K562 (cell line): ENCODE data around the gene MEIS1. TPM values are rescaled to one million over a fixed set of nuclear protein-coding genes. Genes with fewer than 3 reads are reported as not detected.
A peak's percentile ranks its signal among the peaks of the same experiment; 100 is the strongest.

Experiments used
- BACH1 ChIP-seq: fragments of 200-800 bp; sonication (Bioruptor generic); IDR thresholded peaks from 2 replicates; pipeline ENCODE4 v1.6.1; 2016; ENCODE audit warnings: missing genetic modification characterization, missing compliant biosample characterization
- CXXC5 ChIP-seq: fragments of 250-450 bp; sonication (Bioruptor Pico); IDR thresholded peaks from 2 replicates; pipeline ENCODE4 v1.8.0; 2022; ENCODE audit warnings: inconsistent platforms, mild to moderate bottlenecking, moderate library complexity
- EP300 ChIP-seq: IDR thresholded peaks from 2 replicates; pipeline ENCODE4 v1.6.1; 2012; ENCODE audit warnings: low read length, improper control_type of control experiment
- IFI16 ChIP-seq: fragments of 250-450 bp; sonication (Bioruptor Pico); IDR thresholded peaks from 2 replicates; pipeline ENCODE4 v2.1.2; 2022; ENCODE audit warnings: mild to moderate bottlenecking, inconsistent platforms
- JUNB ChIP-seq: fragments of 450-650 bp; formaldehyde crosslinking; conservative IDR thresholded peaks from 2 replicates; pipeline ENCODE4 v1.4.0; 2020; ENCODE audit warnings: mild to moderate bottlenecking
- JUND ChIP-seq, 2 experiments: IDR thresholded peaks; 2 replicates in 1 of 2; 3 replicates in 1 of 2; pipeline ENCODE4 v1.6.1; 2011; ENCODE audit warnings: borderline replicate concordance in 2 of 2, low read depth in 2 of 2, low read length in 2 of 2, improper control_type of control experiment in 1 of 2, missing biosample characterization in 1 of 2, missing genetic modification characterization in 1 of 2, missing genetic modification reagents in 1 of 2
- MAZ ChIP-seq, 2 experiments: fragments of 450-650 bp in 1 of 2; sonication (generic) in 1 of 2; formaldehyde crosslinking; IDR thresholded peaks in 1 of 2; conservative IDR thresholded peaks in 1 of 2; 2 replicates each; pipeline versions ENCODE4 v1.4.0 to v1.5.0; 2020; ENCODE audit warnings: mild to moderate bottlenecking in 1 of 2, missing genetic modification reagents in 1 of 2
- MTA1 ChIP-seq: fragments of 450-650 bp; IDR thresholded peaks from 2 replicates; pipeline ENCODE4 v1.6.1; 2017; ENCODE audit warnings: borderline replicate concordance
- NFIC ChIP-seq: fragments of 450-650 bp; IDR thresholded peaks from 2 replicates; pipeline ENCODE4 v1.6.1; 2017; ENCODE audit warnings: mild to moderate bottlenecking, inconsistent platforms
- PYGO2 ChIP-seq: fragments of 450-650 bp; IDR thresholded peaks from 2 replicates; pipeline ENCODE4 v1.6.1; 2016; ENCODE audit warnings: mild to moderate bottlenecking, missing genetic modification characterization, moderate library complexity, missing compliant biosample characterization
- RCOR1 ChIP-seq, 2 experiments: IDR thresholded peaks; 2 replicates each; pipeline ENCODE4 v1.6.1; 2012; ENCODE audit warnings: low read depth in 2 of 2, low read length in 2 of 2, borderline replicate concordance in 1 of 2, improper control_type of control experiment in 1 of 2
- TRIM24 ChIP-seq, 2 experiments: fragments of 450-650 bp; IDR thresholded peaks; 2 replicates each; pipeline ENCODE4 v1.6.1; 2016
- VEZF1 ChIP-seq: fragments of 200-800 bp; sonication (Bioruptor generic); IDR thresholded peaks from 2 replicates; pipeline ENCODE4 v1.6.1; 2017; ENCODE audit warnings: missing genetic modification characterization, missing compliant biosample characterization
- ZNF12 ChIP-seq: sonication (generic); formaldehyde crosslinking; IDR thresholded peaks from 2 replicates; pipeline ENCODE4 v1.4.0; 2020; ENCODE audit warnings: mild to moderate bottlenecking, missing genetic modification reagents
- ZNF318 ChIP-seq, 2 experiments: fragments of 450-650 bp; IDR thresholded peaks; 2 replicates each; pipeline ENCODE4 v1.6.1; 2016; ENCODE audit warnings: mild to moderate bottlenecking in 2 of 2, borderline replicate concordance in 1 of 2, low read depth in 1 of 2, moderate library complexity in 1 of 2
- ZNF644 ChIP-seq: fragments of 200-800 bp; sonication (Bioruptor generic); IDR thresholded peaks from 2 replicates; pipeline ENCODE4 v1.6.1; 2016; ENCODE audit warnings: low read depth, missing genetic modification characterization, missing compliant biosample characterization
- ZNF75A ChIP-seq: fragments of 450-650 bp; formaldehyde crosslinking; IDR thresholded peaks from 2 replicates; pipeline ENCODE4 v1.4.0; 2020; ENCODE audit warnings: mild to moderate bottlenecking
- ZNF766 ChIP-seq: fragments of 200-800 bp; sonication (Bioruptor generic); conservative IDR thresholded peaks from 2 replicates; pipeline ENCODE4 v1.6.1; 2016; ENCODE audit warnings: missing genetic modification characterization, missing compliant biosample characterization
- polyA plus RNA-seq, 8 experiments: library from polyadenylated mRNA; depleted of rRNA in 4 of 8; stranded (reverse) in 5 of 8; unstranded in 3 of 8; fragments of >200 nt; fragmentation: Nextera tagmentation in 2 of 8; fragmentation: Illumina TruSeq in 1 of 8; extraction: Ambion mirVana in 2 of 8; extraction: Trizol in 1 of 8; gene quantifications; 2 replicates each; pipeline versions ENCODE4 v1.2.1 to v1.2.3, GENCODE V29; 2011 to 2014; ENCODE audit warnings: inconsistent platforms in 1 of 8, missing spikeins in 1 of 8
- total RNA-seq, 7 experiments: library from RNA; depleted of rRNA in 6 of 7; stranded (reverse); fragments of >200 nt in 6 of 7; fragmentation: Illumina TruSeq in 2 of 7; extraction: Trizol in 2 of 7; gene quantifications; 2 replicates each; pipeline versions ENCODE4 v1.2.1 to v1.2.3, GENCODE V29; 2011 to 2021; ENCODE audit warnings: low replicate concordance in 1 of 7

Gene MEIS1
- total and polyA plus RNA-seq, 9 of the 15 experiments (the other 6 are each of a cell fraction or from before 2014, with no cell fraction given): 2.3 to 9.0 (median 5.9) TPM

DNA sequence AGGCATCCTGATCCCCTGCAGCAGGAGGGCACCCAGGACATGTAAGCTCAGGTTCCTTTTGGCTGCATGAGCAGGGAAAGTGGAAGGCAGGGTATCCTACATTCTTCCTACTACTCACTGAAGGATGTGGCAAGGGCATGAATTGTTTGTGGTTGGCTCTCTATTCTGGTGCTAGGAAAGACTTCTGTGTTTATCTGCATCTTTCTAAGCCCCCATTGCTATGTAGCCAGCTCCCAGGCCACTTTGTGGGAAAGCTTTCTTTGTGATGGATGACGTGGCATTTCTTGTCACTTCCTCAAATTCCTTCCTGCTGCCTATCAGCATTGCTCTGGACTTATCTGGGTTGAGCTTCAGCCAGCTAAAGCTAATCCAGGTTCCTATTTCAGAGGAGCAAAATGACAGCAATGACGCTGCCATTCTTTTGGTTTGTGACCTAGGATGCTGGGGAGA is 46.2 kb downstream of the MEIS1 start (continued):
- TF ChIP-seq ZNF318 (IDR thresholded peaks at IDR 0.05; ENCODE audit: borderline replicate concordance in 1 of 2, low read depth in 1 of 2) (peak in 1 of 2 experiments; percentile 77; a peak in 2 of 4 replicates), VEZF1 (CRISPR knock-in tag) (peak; percentile 44; the same call in 1 of the 2 replicates), ZNF766 (CRISPR knock-in tag) (peak; percentile 79), ZNF12 (CRISPR knock-in tag) (no peak), MAZ (CRISPR knock-in tag; conservative IDR thresholded peaks at IDR 0.05 in 1 of 2, IDR thresholded peaks at IDR 0.05 in 1 of 2) (peak; percentile 59 to 71; a peak in 3 of 4 replicates), CXXC5 (CRISPR knock-in tag) (peak; percentile 43; the same call in 1 of the 2 replicates), ZNF75A (CRISPR knock-in tag) (0 out of 2 replicates have a peak, but pooled peaks have one; percentile 58), JUNB (CRISPR knock-in tag) (peak; percentile 65; the same call in 1 of the 2 replicates), ZNF644 (tag) (peak; percentile 87), EP300 (peak; percentile 91), TRIM24 (IDR thresholded peaks at IDR 0.05) (peak; percentile 80 to 87; a peak in 3 of 4 replicates), NFIC (peak; percentile 83), MTA1 (peak; percentile 83; the same call in 1 of the 2 replicates), JUND (IDR thresholded peaks at IDR 0.05; ENCODE audit: borderline replicate concordance, low read depth, low read length) (peak; percentile 86), JUND (tag; IDR thresholded peaks at IDR 0.05; ENCODE audit: borderline replicate concordance, low read depth, low read length) (peak; percentile 87; the same call in 2 of the 3 replicates), IFI16 (CRISPR knock-in tag) (no peak), RCOR1 (IDR thresholded peaks at IDR 0.05; ENCODE audit: borderline replicate concordance in 1 of 2, low read depth in 2 of 2, low read length in 2 of 2) (peak; percentile 85 to 93; a peak in 3 of 4 replicates), BACH1 (tag) (peak; percentile 90), PYGO2 (peak; percentile 59; the same call in 1 of the 2 replicates)
